ENCODE data around the gene NUP50. TPM values are rescaled to one million over a fixed set of nuclear protein-coding genes. Genes with fewer than 3 reads are reported as not detected.

The NUP50 gene
- total RNA-seq, 1 donor from 2014 or later, result 76.9 TPM

- intact Hi-C loops (cut with DNase I), result no loop called here
- DNase-seq (ENCODE audit: extremely low spot score in 2 of 2), result no peak
- TF ChIP-seq POLR2AphosphoS5 (IDR thresholded peaks at IDR 0.05; ENCODE audit: insufficient read depth in 1 of 2, low read depth in 1 of 2) (no peak), CTCF (IDR thresholded peaks at IDR 0.05) (no peak), POLR2A (IDR thresholded peaks at IDR 0.05) (no peak)
Measured at GRCh38 chr22:45233827-45234226, 70.1 kb downstream of the NUP50 start.

GRCh38 chr22:45235101-45235777 is 71.5 kb downstream of the NUP50 start:
- Histone ChIP-seq H3K27me3 (no peaks in the 10 kb centered on the region), H3K36me3 (no peaks in the 10 kb centered on the region), H3K27ac (no peak overlapping the region), H3K4me1 (peaks cover 39% of the 10 kb centered on the region), H3K9me3 (no peaks in the 10 kb centered on the region), H3K4me3 (no peak overlapping the region)
- intact Hi-C loops (cut with DNase I), result no loop called here
- TF ChIP-seq POLR2AphosphoS5 (IDR thresholded peaks at IDR 0.05; ENCODE audit: insufficient read depth in 1 of 2, low read depth in 1 of 2) (no peak), POLR2A (IDR thresholded peaks at IDR 0.05) (no peak), CTCF (IDR thresholded peaks at IDR 0.05) (no peak)
- no peak for DNase-seq (ENCODE audit: extremely low spot score in 2 of 2)

More at GRCh38 chr22:45233827-45234226, 70.1 kb downstream of the NUP50 start:
- Histone ChIP-seq H3K9me3 (no peaks in the 10 kb centered on the region), H3K4me3 (no peak overlapping the region), H3K27me3 (no peaks in the 10 kb centered on the region), H3K36me3 (no peaks in the 10 kb centered on the region), H3K4me1 (peaks cover 25% of the 10 kb centered on the region), H3K27ac (no peak overlapping the region)

GRCh38 chr22:45235851-45236342 is 72.2 kb downstream of the NUP50 start:
- no peak overlapping the region for H3K27ac ChIP-seq
- DNase-seq (ENCODE audit: extremely low spot score in 2 of 2), result no peak
- intact Hi-C loops (cut with DNase I), result no loop called here
- no peaks in the 10 kb centered on the region for H3K36me3 ChIP-seq
- no peak overlapping the region for H3K4me3 ChIP-seq
- no peaks in the 10 kb centered on the region for H3K27me3 ChIP-seq
- no peak for TF ChIP-seq CTCF (IDR thresholded peaks at IDR 0.05)
- no peak for TF ChIP-seq POLR2A (IDR thresholded peaks at IDR 0.05)
- no peak for TF ChIP-seq POLR2AphosphoS5 (IDR thresholded peaks at IDR 0.05; ENCODE audit: insufficient read depth in 1 of 2, low read depth in 1 of 2)
- peaks cover 36% of the 10 kb centered on the region for H3K4me1 ChIP-seq
- H3K9me3 ChIP-seq, result no peaks in the 10 kb centered on the region

- intact Hi-C loops (cut with DNase I), result no loop called here
- H3K27me3 ChIP-seq, result no peaks in the 10 kb centered on the region
- no peak overlapping the region for H3K27ac ChIP-seq
- H3K4me1 ChIP-seq, result peaks cover 28% of the 10 kb centered on the region
- H3K9me3 ChIP-seq, result no peaks in the 10 kb centered on the region
- no peak overlapping the region for H3K4me3 ChIP-seq
- no peak for DNase-seq (ENCODE audit: extremely low spot score in 2 of 2)
- TF ChIP-seq CTCF (IDR thresholded peaks at IDR 0.05) (no peak), POLR2A (IDR thresholded peaks at IDR 0.05) (no peak), POLR2AphosphoS5 (IDR thresholded peaks at IDR 0.05; ENCODE audit: insufficient read depth in 1 of 2, low read depth in 1 of 2) (no peak)
- H3K36me3 ChIP-seq, result no peaks in the 10 kb centered on the region
Measured at GRCh38 chr22:45237065-45237990, 73.6 kb downstream of the NUP50 start.

MicroRNAs within 50 kb of the gene (microRNA counts, 767-probe panel; counts per million panel counts)
- 238 to 261 counts per million in 2 donors for microRNA hsa-miR-1249

Small RNA genes lying within 50 kb of the gene (microRNA-seq; reads per million reads assigned to microRNA genes)
- gene MIR1249 (ENCODE audit: borderline number of aligned reads, borderline replicate concordance), result 15.8 reads per million, percentile 27 among the genes with 10 or more reads in this experiment

Small RNA genes lying within 50 kb of the gene (small RNA-seq; reads per million reads assigned to genes)
- 1.5 reads per million, percentile 42 among the genes with 10 or more reads in this experiment for gene MIR1249

Other genes starting within 250 kb of the NUP50 start
- 2.2 TPM for gene PHF21B, start 153.9 kb upstream of the NUP50 start, total RNA-seq
- gene KIAA0930, start 77.0 kb downstream of the NUP50 start, total RNA-seq, result 42.5 TPM
- gene UPK3A, start 121.0 kb downstream of the NUP50 start, total RNA-seq, result not detected
- gene FAM118A, start 146.0 kb downstream of the NUP50 start, total RNA-seq, result 49.6 TPM
- not detected for gene SMC1B, start 249.7 kb downstream of the NUP50 start, total RNA-seq
- gene RIBC2, start 249.8 kb downstream of the NUP50 start, total RNA-seq, result 0.49 TPM

Measured in vagina (tissue), 2 donors.